Mammary epithelial cell (primary cell): Measurements from ENCODE around the gene MAST1.
A peak's percentile ranks its signal among the peaks of the same experiment; 100 is the strongest.

Source experiments
- EZH2 ChIP-seq: IDR thresholded peaks from 2 replicates; pipeline ENCODE4 v1.6.1; 2012; ENCODE audit warnings: low read length, inconsistent platforms, borderline replicate concordance
- TF ChIP-seq, protein P1 (sequence below), 2 donors: IDR thresholded peaks in 1 of 2; conservative IDR thresholded peaks in 1 of 2; 2 replicates each; pipeline ENCODE4 v1.5.1; 2011 to 2012; ENCODE audit warnings: inconsistent platforms in 2 of 2, low read length in 2 of 2, mild to moderate bottlenecking in 2 of 2, control low read depth in 1 of 2, low read depth in 1 of 2; ENCODE audit not compliant: insufficient read depth in 1 of 2; ENCODE audit errors: extremely low read depth in 1 of 2

DNA sequence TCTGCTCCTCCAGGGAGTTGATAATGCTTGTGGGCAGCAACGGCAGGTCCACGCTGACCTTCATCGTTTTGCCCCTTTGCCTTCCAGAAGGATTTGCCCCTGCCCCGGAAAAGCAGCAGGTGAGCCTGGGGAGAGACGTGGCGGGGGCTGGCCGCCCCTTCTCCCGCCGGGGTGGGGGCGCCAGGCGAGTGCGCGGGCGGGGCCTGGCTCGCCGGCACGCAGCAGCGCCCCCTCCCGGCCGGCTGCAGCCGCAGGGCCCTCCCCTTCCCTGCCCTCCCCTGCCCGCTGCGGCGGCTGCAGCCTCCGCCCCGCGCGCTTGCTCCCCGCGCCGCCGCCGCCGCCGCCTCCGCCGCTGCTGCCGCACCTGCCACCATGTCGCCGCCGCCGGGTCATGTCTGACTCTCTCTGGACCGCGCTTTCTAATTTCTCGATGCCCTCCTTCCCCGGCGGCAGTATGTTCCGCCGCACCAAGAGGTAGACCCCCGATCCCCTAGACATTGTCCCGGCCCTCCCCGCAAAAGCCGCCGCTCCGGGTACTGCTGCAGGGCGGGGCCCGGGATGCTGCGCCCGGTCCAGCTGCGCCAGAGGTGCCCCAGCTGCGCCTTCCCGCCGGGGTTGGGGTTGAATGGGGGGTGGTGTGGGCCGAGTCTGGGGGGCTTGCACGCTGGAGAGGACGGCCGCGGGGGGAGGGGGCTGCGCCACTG lies at the start of gene MAST1:
- TF ChIP-seq, protein P1, sequence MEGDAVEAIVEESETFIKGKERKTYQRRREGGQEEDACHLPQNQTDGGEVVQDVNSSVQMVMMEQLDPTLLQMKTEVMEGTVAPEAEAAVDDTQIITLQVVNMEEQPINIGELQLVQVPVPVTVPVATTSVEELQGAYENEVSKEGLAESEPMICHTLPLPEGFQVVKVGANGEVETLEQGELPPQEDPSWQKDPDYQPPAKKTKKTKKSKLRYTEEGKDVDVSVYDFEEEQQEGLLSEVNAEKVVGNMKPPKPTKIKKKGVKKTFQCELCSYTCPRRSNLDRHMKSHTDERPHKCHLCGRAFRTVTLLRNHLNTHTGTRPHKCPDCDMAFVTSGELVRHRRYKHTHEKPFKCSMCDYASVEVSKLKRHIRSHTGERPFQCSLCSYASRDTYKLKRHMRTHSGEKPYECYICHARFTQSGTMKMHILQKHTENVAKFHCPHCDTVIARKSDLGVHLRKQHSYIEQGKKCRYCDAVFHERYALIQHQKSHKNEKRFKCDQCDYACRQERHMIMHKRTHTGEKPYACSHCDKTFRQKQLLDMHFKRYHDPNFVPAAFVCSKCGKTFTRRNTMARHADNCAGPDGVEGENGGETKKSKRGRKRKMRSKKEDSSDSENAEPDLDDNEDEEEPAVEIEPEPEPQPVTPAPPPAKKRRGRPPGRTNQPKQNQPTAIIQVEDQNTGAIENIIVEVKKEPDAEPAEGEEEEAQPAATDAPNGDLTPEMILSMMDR (conservative IDR thresholded peaks at IDR 0.05 in 1 of 2, IDR thresholded peaks at IDR 0.05 in 1 of 2; ENCODE audit: extremely low read depth in 1 of 2, insufficient read depth in 1 of 2, low read depth in 1 of 2, low read length in 2 of 2) = peak in 1 of 2 donors; percentile 18
- TF ChIP-seq EZH2 = no peak
